H1 (cell line): Measurements from ENCODE around the gene ZNF212. TPM values are rescaled to one million over a fixed set of nuclear protein-coding genes. Genes with fewer than 3 reads are reported as not detected.

Experiments used
- CTCF ChIA-PET: fragments of 300-600 bp; sonication (Branson Sonifier 250); formaldehyde crosslinking; loops from one replicate; lab custom pipeline; 2021; ENCODE audit not compliant: partially characterized antibody; lab: Charles Lee
- POLR2A ChIA-PET: fragments of 300-600 bp; sonication (Branson Sonifier 250); formaldehyde crosslinking; loops from one replicate; lab custom pipeline; 2021; ENCODE audit warnings: inconsistent platforms; ENCODE audit not compliant: partially characterized antibody; lab: Charles Lee
- DNase-seq, 2 experiments: peaks; one replicate each; pipeline versions ENCODE4 v3.0.0 to v3.0.0-alpha.2; 2010 to 2022; ENCODE audit warnings: low spot score in 2 of 2, low read depth in 1 of 2, mixed read lengths in 1 of 2
- FAIRE-seq: peaks from 2 replicates; lab custom pipeline; 2011; peaks lifted over from hg19 to GRCh38; lab: Jason Lieb, UNC
- H2AFZ ChIP-seq: 2 replicates; pipeline ENCODE4 v1.8.1; 2012; ENCODE audit warnings: low read length, inconsistent platforms
- H2AK5ac ChIP-seq: 2 replicates; pipeline ENCODE4 v1.6.1; 2013; ENCODE audit warnings: low read depth, low read length
- H2BK120ac ChIP-seq: replicated peaks from 2 replicates; pipeline ENCODE3; 2013; ENCODE audit warnings: low read depth, low read length, inconsistent platforms
- H2BK12ac ChIP-seq: 2 replicates; pipeline ENCODE4 v1.6.1; 2013; ENCODE audit warnings: low read depth, low read length
- H2BK15ac ChIP-seq: 2 replicates; pipeline ENCODE4 v1.6.1; 2013; ENCODE audit warnings: low read length
- H2BK20ac ChIP-seq: 2 replicates; pipeline ENCODE4 v1.6.1; 2013; ENCODE audit warnings: low read length
- H2BK5ac ChIP-seq: 2 replicates; pipeline ENCODE4 v1.6.1; 2013; ENCODE audit warnings: low read depth, low read length
- H3K14ac ChIP-seq: 2 replicates; pipeline ENCODE4 v1.6.1; 2013; ENCODE audit warnings: inconsistent platforms; ENCODE audit not compliant: insufficient read length
- H3K18ac ChIP-seq: 2 replicates; pipeline ENCODE4 v1.6.1; 2013; ENCODE audit warnings: low read length; ENCODE audit errors: extremely low read depth
- H3K23ac ChIP-seq: 2 replicates; pipeline ENCODE4 v1.6.1; 2013; ENCODE audit warnings: inconsistent platforms; ENCODE audit not compliant: insufficient read length
- H3K23me2 ChIP-seq: 2 replicates; pipeline ENCODE4 v1.6.1; 2013; ENCODE audit warnings: low read depth, low read length
- H3K27ac ChIP-seq: 2 replicates; pipeline ENCODE4 v1.6.1; 2011; ENCODE audit warnings: low read depth, low read length, inconsistent platforms
- H3K27me3 ChIP-seq, 4 experiments: replicated peaks in 1 of 4; 1 replicate in 1 of 4; 2 replicates in 3 of 4; pipeline versions ENCODE4 v1.6.1 to v1.8.1; 2011 to 2013; ENCODE audit warnings: low read length in 3 of 4, mild to moderate bottlenecking in 3 of 4, inconsistent platforms in 2 of 4, mixed read lengths in 2 of 4, moderate library complexity in 1 of 4; ENCODE audit not compliant: control insufficient read depth in 3 of 4, insufficient read depth in 3 of 4; ENCODE audit errors: extremely low read depth in 1 of 4
- H3K36me3 ChIP-seq, 4 experiments: 2 replicates each; pipeline versions ENCODE4 v1.6.1 to v1.8.1; 2011 to 2013; ENCODE audit warnings: mild to moderate bottlenecking in 4 of 4, low read length in 3 of 4, moderate library complexity in 2 of 4, control low read depth in 1 of 4, inconsistent platforms in 1 of 4; ENCODE audit not compliant: insufficient read depth in 4 of 4, control insufficient read depth in 2 of 4
- H3K4ac ChIP-seq: replicated peaks from 2 replicates; pipeline ENCODE3; 2013; ENCODE audit warnings: low read length, low read depth, mixed read lengths, inconsistent platforms; ENCODE audit not compliant: insufficient read length
- H3K4me1 ChIP-seq, 4 experiments: replicated peaks in 1 of 4; 1 replicate in 1 of 4; 2 replicates in 3 of 4; pipeline versions ENCODE4 v1.6.1 to v1.8.1; 2011 to 2013; ENCODE audit warnings: low read length in 3 of 4, inconsistent platforms in 2 of 4, mixed read lengths in 1 of 4; ENCODE audit not compliant: insufficient read depth in 4 of 4, control insufficient read depth in 3 of 4
- H3K4me2 ChIP-seq, 2 experiments: 2 replicates each; pipeline versions ENCODE4 v1.6.1 to v1.8.1; 2011 to 2013; ENCODE audit warnings: low read depth in 2 of 2, low read length in 2 of 2, control low read depth in 1 of 2, inconsistent platforms in 1 of 2, mild to moderate bottlenecking in 1 of 2; ENCODE audit not compliant: insufficient read depth in 1 of 2
- H3K4me3 ChIP-seq, 4 experiments: fragments of 200-600, 300-600 bp in 1 of 4; sonication (generic), shearing (Covaris generic), sonication (Bioruptor Twin) in 1 of 4; 2 replicates each; pipeline versions ENCODE4 v1.5.1 to v1.8.1; 2011 to 2016; ENCODE audit warnings: low read length in 4 of 4, low read depth in 3 of 4, control low read depth in 2 of 4, inconsistent platforms in 2 of 4, mild to moderate bottlenecking in 2 of 4, mixed read lengths in 1 of 4, moderate library complexity in 1 of 4; ENCODE audit not compliant: insufficient read depth in 2 of 4; ENCODE audit errors: extremely low read depth in 1 of 4
- H3K56ac ChIP-seq: replicated peaks from 2 replicates; pipeline ENCODE3; 2013; ENCODE audit warnings: low read depth, mild to moderate bottlenecking, mixed read lengths, low read length, inconsistent platforms; ENCODE audit not compliant: insufficient read length
- H3K79me1 ChIP-seq: 2 replicates; pipeline ENCODE4 v1.6.1; 2013; ENCODE audit warnings: low read depth, low read length, control low read depth
- H3K79me2 ChIP-seq, 2 experiments: 2 replicates each; pipeline versions ENCODE4 v1.6.1 to v1.8.1; 2012 to 2013; ENCODE audit warnings: low read length in 2 of 2, mild to moderate bottlenecking in 2 of 2, inconsistent platforms in 1 of 2; ENCODE audit not compliant: insufficient read depth in 2 of 2, control insufficient read depth in 1 of 2
- H3K9ac ChIP-seq, 4 experiments: replicated peaks in 1 of 4; 1 replicate in 1 of 4; 2 replicates in 3 of 4; pipeline versions ENCODE4 v1.6.1 to v1.8.1; 2011 to 2013; ENCODE audit warnings: low read depth in 3 of 4, low read length in 3 of 4, control low read depth in 2 of 4, mild to moderate bottlenecking in 2 of 4, moderate library complexity in 2 of 4, inconsistent platforms in 1 of 4; ENCODE audit errors: extremely low read depth in 1 of 4
- H3K9me3 ChIP-seq, 2 experiments: 2 replicates each; pipeline versions ENCODE4 v1.6.1 to v1.8.1; 2012 to 2013; ENCODE audit warnings: mild to moderate bottlenecking in 2 of 2, moderate library complexity in 2 of 2, control low read depth in 1 of 2, inconsistent platforms in 1 of 2, low read depth in 1 of 2, low read length in 1 of 2, mixed read lengths in 1 of 2; ENCODE audit not compliant: insufficient read depth in 2 of 2
- H4K20me1 ChIP-seq, 2 experiments: replicated peaks in 1 of 2; 2 replicates each; pipeline versions ENCODE3 to v1.8.1; 2011 to 2013; ENCODE audit warnings: inconsistent platforms in 2 of 2, low read length in 2 of 2, mild to moderate bottlenecking in 1 of 2; ENCODE audit not compliant: insufficient read depth in 2 of 2, control insufficient read depth in 1 of 2
- H4K5ac ChIP-seq: 2 replicates; pipeline ENCODE4 v1.6.1; 2013; ENCODE audit warnings: low read length, low read depth, mixed read lengths, inconsistent platforms; ENCODE audit not compliant: insufficient read length
- H4K8ac ChIP-seq: 2 replicates; pipeline ENCODE4 v1.8.0; 2013; ENCODE audit warnings: mild to moderate bottlenecking, moderate library complexity, low read length, inconsistent platforms; ENCODE audit not compliant: insufficient read depth; ENCODE audit errors: extremely low read depth
- H4K91ac ChIP-seq: replicated peaks from 2 replicates; pipeline ENCODE3; 2013; ENCODE audit warnings: low read length, mixed read lengths, inconsistent platforms; ENCODE audit not compliant: insufficient read length
- EP300 ChIP-seq, 2 experiments: IDR thresholded peaks; 1 replicate in 1 of 2; 2 replicates in 1 of 2; pipeline ENCODE4 v1.6.1; 2011 to 2012; ENCODE audit warnings: low read depth in 2 of 2, low read length in 2 of 2, mild to moderate bottlenecking in 2 of 2, borderline replicate concordance in 1 of 2, inconsistent platforms in 1 of 2, moderate library complexity in 1 of 2
- KDM5A ChIP-seq: fragments of 200-600 bp; IDR thresholded peaks from 2 replicates; pipeline ENCODE4 v1.7.1; 2012; ENCODE audit warnings: mild to moderate bottlenecking, low read length, inconsistent platforms, mixed read lengths
- NANOG ChIP-seq: IDR thresholded peaks from 2 replicates; pipeline ENCODE4 v1.6.1; 2011; ENCODE audit warnings: low read length, low read depth, mild to moderate bottlenecking, inconsistent platforms; ENCODE audit not compliant: insufficient read depth, poor library complexity, severe bottlenecking
- POLR2A ChIP-seq, 2 experiments: IDR thresholded peaks; 1 replicate in 1 of 2; 2 replicates in 1 of 2; pipeline ENCODE4 v1.6.1; 2011; ENCODE audit warnings: low read depth in 2 of 2, low read length in 2 of 2, mild to moderate bottlenecking in 2 of 2; ENCODE audit errors: control extremely low read depth in 1 of 2
- POLR2AphosphoS5 ChIP-seq: IDR thresholded peaks from 2 replicates; pipeline ENCODE4 v1.6.1; 2011; ENCODE audit warnings: low read depth, low read length
- SP2 ChIP-seq: IDR thresholded peaks from 2 replicates; pipeline ENCODE4 v1.6.1; 2012; ENCODE audit warnings: mild to moderate bottlenecking, low read length, inconsistent platforms
- SUZ12 ChIP-seq: fragments of 200-600 bp; sonication (generic); IDR thresholded peaks from 2 replicates; pipeline ENCODE4 v1.6.1; 2012; ENCODE audit warnings: mild to moderate bottlenecking, inconsistent platforms, low read length, moderate library complexity, mixed read lengths
- WGBS, 2 experiments: shearing (Covaris generic) in 1 of 2; methylation state at CpG; one replicate each; pipeline versions ENCODE4 v1.1.6 to v1.1.7; 2013 to 2015; ENCODE audit warnings: low lambda C conversion rate in 2 of 2, mixed read lengths in 2 of 2, inconsistent platforms in 1 of 2, low coverage in 1 of 2, missing lambda C conversion rate in 1 of 2; ENCODE audit not compliant: insufficient replicate concordance in 2 of 2, insufficient coverage in 1 of 2, insufficient read length in 1 of 2; ENCODE audit errors: extremely low coverage in 1 of 2, missing lambda C conversion rate in 1 of 2; 5-methylcytosine and 5-hydroxymethylcytosine counted together
- polyA plus RNA-seq, 7 experiments: library from polyadenylated mRNA; depleted of rRNA in 3 of 7; stranded (reverse) in 5 of 7; unstranded in 2 of 7; fragments of >200 nt in 5 of 7; fragments of 200-250 nt in 2 of 7; gene quantifications; 1 replicate in 5 of 7; 2 replicates in 1 of 7; 4 replicates in 1 of 7; pipeline versions ENCODE4 v1.2.1 to v1.2.3, GENCODE V29; 2011 to 2013; ENCODE audit warnings: missing spikeins in 2 of 7, mixed read lengths in 2 of 7
- total RNA-seq: library from RNA; stranded (reverse); fragmentation: NEBNext Ultra II Directional; extraction: Animal tissue kit (Norgen Biotek cat#: 25700); gene quantifications from 2 replicates; pipeline ENCODE4 v1.2.1, GENCODE V29; 2021
- TF ChIP-seq, protein P1 (sequence below): IDR thresholded peaks from 2 replicates; pipeline ENCODE4 v1.6.1; 2012; ENCODE audit warnings: inconsistent platforms

The ZNF212 gene
- total and polyA plus RNA-seq, 2 of the 8 experiments (the other 6 are each of a cell fraction or from before 2014, with no cell fraction given), result 6.7 to 19.3 TPM

DNA sequence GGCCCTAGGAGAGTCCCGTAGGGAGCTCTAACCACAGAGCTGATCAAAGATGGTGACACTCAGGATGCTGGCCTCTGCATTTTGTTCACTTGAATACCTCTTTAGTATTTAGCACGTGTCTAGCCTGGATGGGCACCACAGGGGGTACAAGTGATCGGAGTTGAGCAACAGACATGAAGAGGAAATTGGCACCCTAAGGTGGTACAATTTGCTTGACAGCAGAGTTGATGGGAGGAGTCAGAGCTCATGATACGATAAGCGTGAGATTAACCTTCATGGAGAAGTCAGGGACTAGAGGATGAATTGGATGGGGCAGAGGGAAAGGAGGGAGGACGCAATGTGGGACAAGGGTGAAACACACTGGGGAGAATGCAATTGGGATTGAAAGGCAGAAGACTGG, 9.9 kb upstream of the ZNF212 start:
- no peak overlapping the region for H3K9ac ChIP-seq
- 76% methylated on average over 6 of the region's 6 CpGs; no CpG with 5 or more reads in 1 of the 2 experiments for WGBS, 2 experiments
- POLR2A ChIA-PET, result interaction anchor here (0.6 to 2.1 kb wide), 9 partner anchors 8 to 266 kb away, joined by 3 to 12 read pairs (median 5); partner anchors contain the start of gene ZNF282
- no peak overlapping the region for H2BK12ac ChIP-seq
- no peak overlapping the region for H3K56ac ChIP-seq
- no peaks in the 10 kb centered on the region; a peak in 1 of 7 replicates for H3K4me1 ChIP-seq
- no peak overlapping the region for H2AFZ ChIP-seq
- no peak overlapping the region for H4K5ac ChIP-seq
- H4K8ac ChIP-seq, result no peak overlapping the region
- 0 out of 2 replicates have a peak, but pooled peaks cover 4% of the 10 kb centered on the region for H3K23me2 ChIP-seq
- no peak overlapping the region for H3K18ac ChIP-seq
- TF ChIP-seq EP300 (IDR thresholded peaks at IDR 0.05; ENCODE audit: borderline replicate concordance in 1 of 2, low read depth in 2 of 2, low read length in 2 of 2) (no peak), KDM5A (no peak), POLR2AphosphoS5 (0 out of 2 replicates have a peak, but pooled peaks have one; percentile 13), NANOG (no peak), SP2 (no peak), SUZ12 (no peak), POLR2A (IDR thresholded peaks at IDR 0.05; ENCODE audit: control extremely low read depth in 1 of 2, low read depth in 2 of 2, low read length in 2 of 2) (peak in 1 of 2 experiments; percentile 11; a peak in 1 of 3 replicates)
- TF ChIP-seq, protein P1, sequence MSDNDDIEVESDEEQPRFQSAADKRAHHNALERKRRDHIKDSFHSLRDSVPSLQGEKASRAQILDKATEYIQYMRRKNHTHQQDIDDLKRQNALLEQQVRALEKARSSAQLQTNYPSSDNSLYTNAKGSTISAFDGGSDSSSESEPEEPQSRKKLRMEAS, result no peak
- H3K9me3 ChIP-seq, result no peaks in the 10 kb centered on the region
- no peak overlapping the region for H3K27ac ChIP-seq
- no peaks in the 10 kb centered on the region for H3K79me2 ChIP-seq
- no peak overlapping the region for H3K14ac ChIP-seq
- no peak for DNase-seq
- H2BK5ac ChIP-seq, result no peak overlapping the region; the same call in 1 of the 2 replicates
- H3K79me1 ChIP-seq, result no peaks in the 10 kb centered on the region
- H2BK120ac ChIP-seq, result no peak overlapping the region
- no peak overlapping the region for H3K4me2 ChIP-seq
- CTCF ChIA-PET, result interaction anchor here (0.9 to 2.3 kb wide), 4 partner anchors 20 to 110 kb away, joined by 3 to 5 read pairs (median 3); partner anchors contain the start of gene ZNF282
- no peak for FAIRE-seq
- no peak overlapping the region for H3K23ac ChIP-seq
- no peak overlapping the region for H4K91ac ChIP-seq
- H3K27me3 ChIP-seq, result no peaks in the 10 kb centered on the region
- peaks cover 0 to 7% (median 2%) of the 10 kb centered on the region in 4 experiments; a peak in 5 of 8 replicates for H3K36me3 ChIP-seq
- H2BK20ac ChIP-seq, result no peak overlapping the region
- no peak overlapping the region for H3K4me3 ChIP-seq
- H3K4ac ChIP-seq, result no peak overlapping the region
- H2BK15ac ChIP-seq, result no peak overlapping the region
- H2AK5ac ChIP-seq, result no peak overlapping the region
- H4K20me1 ChIP-seq, result peaks cover 0 to 2% of the 10 kb centered on the region in 2 experiments
